ENCODE results near the gene ST8SIA4.

DNA sequence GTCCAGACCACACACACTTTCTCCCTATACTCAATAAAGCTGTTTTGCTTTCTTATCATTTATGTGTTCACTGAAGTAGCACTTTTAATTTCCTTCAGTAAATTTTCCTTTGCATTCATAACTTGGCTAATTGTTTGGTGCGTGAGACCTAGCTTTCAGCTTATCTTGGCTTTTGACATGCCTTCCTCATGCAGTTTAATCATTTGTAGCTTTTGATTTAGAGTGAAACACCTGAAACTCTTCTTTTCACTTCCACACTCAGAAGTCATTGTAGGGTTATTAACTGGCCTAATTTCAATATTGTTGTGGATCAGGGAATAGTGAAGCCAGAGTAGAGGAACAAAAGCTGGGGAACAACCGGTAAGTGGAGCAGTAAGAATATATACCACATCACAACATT, 114.7 kb downstream of the ST8SIA4 start:
- TF ChIP-seq, protein P1, sequence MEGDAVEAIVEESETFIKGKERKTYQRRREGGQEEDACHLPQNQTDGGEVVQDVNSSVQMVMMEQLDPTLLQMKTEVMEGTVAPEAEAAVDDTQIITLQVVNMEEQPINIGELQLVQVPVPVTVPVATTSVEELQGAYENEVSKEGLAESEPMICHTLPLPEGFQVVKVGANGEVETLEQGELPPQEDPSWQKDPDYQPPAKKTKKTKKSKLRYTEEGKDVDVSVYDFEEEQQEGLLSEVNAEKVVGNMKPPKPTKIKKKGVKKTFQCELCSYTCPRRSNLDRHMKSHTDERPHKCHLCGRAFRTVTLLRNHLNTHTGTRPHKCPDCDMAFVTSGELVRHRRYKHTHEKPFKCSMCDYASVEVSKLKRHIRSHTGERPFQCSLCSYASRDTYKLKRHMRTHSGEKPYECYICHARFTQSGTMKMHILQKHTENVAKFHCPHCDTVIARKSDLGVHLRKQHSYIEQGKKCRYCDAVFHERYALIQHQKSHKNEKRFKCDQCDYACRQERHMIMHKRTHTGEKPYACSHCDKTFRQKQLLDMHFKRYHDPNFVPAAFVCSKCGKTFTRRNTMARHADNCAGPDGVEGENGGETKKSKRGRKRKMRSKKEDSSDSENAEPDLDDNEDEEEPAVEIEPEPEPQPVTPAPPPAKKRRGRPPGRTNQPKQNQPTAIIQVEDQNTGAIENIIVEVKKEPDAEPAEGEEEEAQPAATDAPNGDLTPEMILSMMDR (IDR thresholded peaks at IDR 0.05; ENCODE audit: insufficient read depth, low read depth, low read length): no peak
- no peak for TF ChIP-seq EZH2 (IDR thresholded peaks at IDR 0.05; ENCODE audit: insufficient read depth, low read length)
